HPDE6-E6E7 (cell line): ENCODE measurements around the gene BCAS3.
"Not testable (repeated sequence)": the region's sequence is repeated elsewhere in the genome, so short reads cannot be mapped to it uniquely, and the experiment has no call there.

Experiments used
- DNase-seq: peaks from one replicate; pipeline ENCODE4 v3.0.0; 2011; ENCODE audit warnings: missing footprints; ENCODE audit errors: extremely low spot score

BCAS3 gene

GRCh38 chr17:61000911-61001310 lies 323.3 kb downstream of the BCAS3 start:
- DNase-seq = no peak

GRCh38 chr17:61002316-61002736 lies 324.7 kb downstream of the BCAS3 start:
- DNase-seq = peak; percentile 4

- DNase-seq = no peak
Measured at GRCh38 chr17:61005358-61005757, 327.7 kb downstream of the BCAS3 start.

- not testable (repeated sequence) for DNase-seq
Measured at GRCh38 chr17:61005958-61006357, 328.3 kb downstream of the BCAS3 start.

- no peak for DNase-seq
Measured at GRCh38 chr17:61007980-61008379, 330.3 kb downstream of the BCAS3 start.

- no peak for DNase-seq
Measured at GRCh38 chr17:61009663-61010062, 332.0 kb downstream of the BCAS3 start.

- no peak for DNase-seq
Measured at GRCh38 chr17:61010661-61011170, 333.1 kb downstream of the BCAS3 start.

GRCh38 chr17:61011251-61011650 lies 333.6 kb downstream of the BCAS3 start:
- DNase-seq = no peak

GRCh38 chr17:61015966-61016365 lies 338.3 kb downstream of the BCAS3 start:
- DNase-seq = no peak

- DNase-seq = no peak
Measured at GRCh38 chr17:61017317-61018006, 339.8 kb downstream of the BCAS3 start.

- DNase-seq = no peak
Measured at GRCh38 chr17:61018938-61019337, 341.3 kb downstream of the BCAS3 start.

- DNase-seq = no peak
Measured at GRCh38 chr17:61023996-61024395, 346.3 kb downstream of the BCAS3 start.

- no peak for DNase-seq
Measured at GRCh38 chr17:61026818-61027217, 349.2 kb downstream of the BCAS3 start.

- no peak for DNase-seq
Measured at GRCh38 chr17:61029181-61029580, 351.5 kb downstream of the BCAS3 start.

GRCh38 chr17:61040666-61041065 lies 363.0 kb downstream of the BCAS3 start:
- no peak for DNase-seq

- DNase-seq = not testable (repeated sequence)
Measured at GRCh38 chr17:61042348-61042747, 364.7 kb downstream of the BCAS3 start.

- no peak for DNase-seq
Measured at GRCh38 chr17:61047515-61047914, 369.9 kb downstream of the BCAS3 start.

GRCh38 chr17:61048376-61049106 lies 370.9 kb downstream of the BCAS3 start:
- no peak for DNase-seq

GRCh38 chr17:61053469-61053868 lies 375.8 kb downstream of the BCAS3 start:
- no peak for DNase-seq

GRCh38 chr17:61054436-61054835 lies 376.8 kb downstream of the BCAS3 start:
- no peak for DNase-seq

- DNase-seq = peak; percentile 43
Measured at GRCh38 chr17:61057257-61057656, 379.6 kb downstream of the BCAS3 start.

- no peak for DNase-seq
Measured at GRCh38 chr17:61058066-61058465, 380.4 kb downstream of the BCAS3 start.

GRCh38 chr17:61063528-61063927 lies 385.9 kb downstream of the BCAS3 start:
- DNase-seq = no peak
